Measurements from ENCODE around the gene AQP5.

DNA sequence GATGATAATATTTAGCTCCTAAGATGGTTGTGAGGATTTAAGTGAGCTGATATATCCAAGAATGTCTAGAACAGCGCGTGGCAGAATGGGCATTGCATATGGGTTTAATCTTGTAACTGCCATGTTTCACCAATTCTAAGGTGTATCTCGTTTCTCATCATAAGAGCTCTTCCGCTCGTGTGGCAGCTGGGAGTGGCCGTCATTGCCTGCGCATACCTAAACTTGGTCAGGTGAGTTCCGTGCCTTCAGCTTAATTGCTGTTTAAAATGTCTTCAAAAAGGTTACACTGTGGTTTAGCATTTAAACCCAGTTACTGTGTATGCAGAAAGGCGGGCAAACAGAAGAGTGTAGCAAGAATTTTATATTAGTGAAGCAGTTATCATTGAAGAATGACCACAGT lies 15.6 kb upstream of the AQP5 start:
- TF ChIP-seq, protein P1, sequence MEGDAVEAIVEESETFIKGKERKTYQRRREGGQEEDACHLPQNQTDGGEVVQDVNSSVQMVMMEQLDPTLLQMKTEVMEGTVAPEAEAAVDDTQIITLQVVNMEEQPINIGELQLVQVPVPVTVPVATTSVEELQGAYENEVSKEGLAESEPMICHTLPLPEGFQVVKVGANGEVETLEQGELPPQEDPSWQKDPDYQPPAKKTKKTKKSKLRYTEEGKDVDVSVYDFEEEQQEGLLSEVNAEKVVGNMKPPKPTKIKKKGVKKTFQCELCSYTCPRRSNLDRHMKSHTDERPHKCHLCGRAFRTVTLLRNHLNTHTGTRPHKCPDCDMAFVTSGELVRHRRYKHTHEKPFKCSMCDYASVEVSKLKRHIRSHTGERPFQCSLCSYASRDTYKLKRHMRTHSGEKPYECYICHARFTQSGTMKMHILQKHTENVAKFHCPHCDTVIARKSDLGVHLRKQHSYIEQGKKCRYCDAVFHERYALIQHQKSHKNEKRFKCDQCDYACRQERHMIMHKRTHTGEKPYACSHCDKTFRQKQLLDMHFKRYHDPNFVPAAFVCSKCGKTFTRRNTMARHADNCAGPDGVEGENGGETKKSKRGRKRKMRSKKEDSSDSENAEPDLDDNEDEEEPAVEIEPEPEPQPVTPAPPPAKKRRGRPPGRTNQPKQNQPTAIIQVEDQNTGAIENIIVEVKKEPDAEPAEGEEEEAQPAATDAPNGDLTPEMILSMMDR (conservative IDR thresholded peaks at IDR 0.05; ENCODE audit: low read depth, low read length), result no peak
- no peak for TF ChIP-seq EZH2 (IDR thresholded peaks at IDR 0.05; ENCODE audit: low read length, unreplicated experiment)
